H1 (cell line): ENCODE results near the gene RAD18. TPM values are rescaled to one million over a fixed set of nuclear protein-coding genes. Genes with fewer than 3 reads are reported as not detected.

Experiments
- CTCF ChIA-PET: fragments of 300-600 bp; sonication (Branson Sonifier 250); formaldehyde crosslinking; loops from one replicate; lab custom pipeline; 2021; ENCODE audit not compliant: partially characterized antibody; lab: Charles Lee
- POLR2A ChIA-PET: fragments of 300-600 bp; sonication (Branson Sonifier 250); formaldehyde crosslinking; loops from one replicate; lab custom pipeline; 2021; ENCODE audit warnings: inconsistent platforms; ENCODE audit not compliant: partially characterized antibody; lab: Charles Lee
- DNase-seq, 2 experiments: peaks; one replicate each; pipeline versions ENCODE4 v3.0.0 to v3.0.0-alpha.2; 2010 to 2022; ENCODE audit warnings: low spot score in 2 of 2, low read depth in 1 of 2, mixed read lengths in 1 of 2
- FAIRE-seq: peaks from 2 replicates; lab custom pipeline; 2011; peaks lifted over from hg19 to GRCh38; lab: Jason Lieb, UNC
- H2AFZ ChIP-seq: 2 replicates; pipeline ENCODE4 v1.8.1; 2012; ENCODE audit warnings: low read length, inconsistent platforms
- H2AK5ac ChIP-seq: 2 replicates; pipeline ENCODE4 v1.6.1; 2013; ENCODE audit warnings: low read depth, low read length
- H2BK120ac ChIP-seq: replicated peaks from 2 replicates; pipeline ENCODE3; 2013; ENCODE audit warnings: low read depth, low read length, inconsistent platforms
- H2BK12ac ChIP-seq: 2 replicates; pipeline ENCODE4 v1.6.1; 2013; ENCODE audit warnings: low read depth, low read length
- H2BK15ac ChIP-seq: 2 replicates; pipeline ENCODE4 v1.6.1; 2013; ENCODE audit warnings: low read length
- H2BK20ac ChIP-seq: 2 replicates; pipeline ENCODE4 v1.6.1; 2013; ENCODE audit warnings: low read length
- H2BK5ac ChIP-seq: 2 replicates; pipeline ENCODE4 v1.6.1; 2013; ENCODE audit warnings: low read depth, low read length
- H3K14ac ChIP-seq: 2 replicates; pipeline ENCODE4 v1.6.1; 2013; ENCODE audit warnings: inconsistent platforms; ENCODE audit not compliant: insufficient read length
- H3K18ac ChIP-seq: 2 replicates; pipeline ENCODE4 v1.6.1; 2013; ENCODE audit warnings: low read length; ENCODE audit errors: extremely low read depth
- H3K23ac ChIP-seq: 2 replicates; pipeline ENCODE4 v1.6.1; 2013; ENCODE audit warnings: inconsistent platforms; ENCODE audit not compliant: insufficient read length
- H3K23me2 ChIP-seq: 2 replicates; pipeline ENCODE4 v1.6.1; 2013; ENCODE audit warnings: low read depth, low read length
- H3K27ac ChIP-seq: 2 replicates; pipeline ENCODE4 v1.6.1; 2011; ENCODE audit warnings: low read depth, low read length, inconsistent platforms
- H3K27me3 ChIP-seq, 4 experiments: replicated peaks in 1 of 4; 1 replicate in 1 of 4; 2 replicates in 3 of 4; pipeline versions ENCODE4 v1.6.1 to v1.8.1; 2011 to 2013; ENCODE audit warnings: low read length in 3 of 4, mild to moderate bottlenecking in 3 of 4, inconsistent platforms in 2 of 4, mixed read lengths in 2 of 4, moderate library complexity in 1 of 4; ENCODE audit not compliant: control insufficient read depth in 3 of 4, insufficient read depth in 3 of 4; ENCODE audit errors: extremely low read depth in 1 of 4
- H3K36me3 ChIP-seq, 4 experiments: 2 replicates each; pipeline versions ENCODE4 v1.6.1 to v1.8.1; 2011 to 2013; ENCODE audit warnings: mild to moderate bottlenecking in 4 of 4, low read length in 3 of 4, moderate library complexity in 2 of 4, control low read depth in 1 of 4, inconsistent platforms in 1 of 4; ENCODE audit not compliant: insufficient read depth in 4 of 4, control insufficient read depth in 2 of 4
- H3K4ac ChIP-seq: replicated peaks from 2 replicates; pipeline ENCODE3; 2013; ENCODE audit warnings: low read length, low read depth, mixed read lengths, inconsistent platforms; ENCODE audit not compliant: insufficient read length
- H3K4me1 ChIP-seq, 4 experiments: replicated peaks in 1 of 4; 1 replicate in 1 of 4; 2 replicates in 3 of 4; pipeline versions ENCODE4 v1.6.1 to v1.8.1; 2011 to 2013; ENCODE audit warnings: low read length in 3 of 4, inconsistent platforms in 2 of 4, mixed read lengths in 1 of 4; ENCODE audit not compliant: insufficient read depth in 4 of 4, control insufficient read depth in 3 of 4
- H3K4me2 ChIP-seq, 2 experiments: 2 replicates each; pipeline versions ENCODE4 v1.6.1 to v1.8.1; 2011 to 2013; ENCODE audit warnings: low read depth in 2 of 2, low read length in 2 of 2, control low read depth in 1 of 2, inconsistent platforms in 1 of 2, mild to moderate bottlenecking in 1 of 2; ENCODE audit not compliant: insufficient read depth in 1 of 2
- H3K4me3 ChIP-seq, 4 experiments: fragments of 200-600, 300-600 bp in 1 of 4; sonication (generic), shearing (Covaris generic), sonication (Bioruptor Twin) in 1 of 4; 2 replicates each; pipeline versions ENCODE4 v1.5.1 to v1.8.1; 2011 to 2016; ENCODE audit warnings: low read length in 4 of 4, low read depth in 3 of 4, control low read depth in 2 of 4, inconsistent platforms in 2 of 4, mild to moderate bottlenecking in 2 of 4, mixed read lengths in 1 of 4, moderate library complexity in 1 of 4; ENCODE audit not compliant: insufficient read depth in 2 of 4; ENCODE audit errors: extremely low read depth in 1 of 4
- H3K56ac ChIP-seq: replicated peaks from 2 replicates; pipeline ENCODE3; 2013; ENCODE audit warnings: low read depth, mild to moderate bottlenecking, mixed read lengths, low read length, inconsistent platforms; ENCODE audit not compliant: insufficient read length
- H3K79me1 ChIP-seq: 2 replicates; pipeline ENCODE4 v1.6.1; 2013; ENCODE audit warnings: low read depth, low read length, control low read depth
- H3K79me2 ChIP-seq, 2 experiments: 2 replicates each; pipeline versions ENCODE4 v1.6.1 to v1.8.1; 2012 to 2013; ENCODE audit warnings: low read length in 2 of 2, mild to moderate bottlenecking in 2 of 2, inconsistent platforms in 1 of 2; ENCODE audit not compliant: insufficient read depth in 2 of 2, control insufficient read depth in 1 of 2
- H3K9ac ChIP-seq, 4 experiments: replicated peaks in 1 of 4; 1 replicate in 1 of 4; 2 replicates in 3 of 4; pipeline versions ENCODE4 v1.6.1 to v1.8.1; 2011 to 2013; ENCODE audit warnings: low read depth in 3 of 4, low read length in 3 of 4, control low read depth in 2 of 4, mild to moderate bottlenecking in 2 of 4, moderate library complexity in 2 of 4, inconsistent platforms in 1 of 4; ENCODE audit errors: extremely low read depth in 1 of 4
- H3K9me3 ChIP-seq, 2 experiments: 2 replicates each; pipeline versions ENCODE4 v1.6.1 to v1.8.1; 2012 to 2013; ENCODE audit warnings: mild to moderate bottlenecking in 2 of 2, moderate library complexity in 2 of 2, control low read depth in 1 of 2, inconsistent platforms in 1 of 2, low read depth in 1 of 2, low read length in 1 of 2, mixed read lengths in 1 of 2; ENCODE audit not compliant: insufficient read depth in 2 of 2
- H4K20me1 ChIP-seq, 2 experiments: replicated peaks in 1 of 2; 2 replicates each; pipeline versions ENCODE3 to v1.8.1; 2011 to 2013; ENCODE audit warnings: inconsistent platforms in 2 of 2, low read length in 2 of 2, mild to moderate bottlenecking in 1 of 2; ENCODE audit not compliant: insufficient read depth in 2 of 2, control insufficient read depth in 1 of 2
- H4K5ac ChIP-seq: 2 replicates; pipeline ENCODE4 v1.6.1; 2013; ENCODE audit warnings: low read length, low read depth, mixed read lengths, inconsistent platforms; ENCODE audit not compliant: insufficient read length
- H4K8ac ChIP-seq: 2 replicates; pipeline ENCODE4 v1.8.0; 2013; ENCODE audit warnings: mild to moderate bottlenecking, moderate library complexity, low read length, inconsistent platforms; ENCODE audit not compliant: insufficient read depth; ENCODE audit errors: extremely low read depth
- H4K91ac ChIP-seq: replicated peaks from 2 replicates; pipeline ENCODE3; 2013; ENCODE audit warnings: low read length, mixed read lengths, inconsistent platforms; ENCODE audit not compliant: insufficient read length
- CHD2 ChIP-seq: IDR thresholded peaks from 2 replicates; pipeline ENCODE4 v1.6.1; 2012; ENCODE audit warnings: low read length, improper control_type of control experiment
- JUND ChIP-seq: IDR thresholded peaks from 2 replicates; pipeline ENCODE4 v1.6.1; 2011; ENCODE audit warnings: mild to moderate bottlenecking, improper control_type of control experiment, low read length
- RAD21 ChIP-seq, 2 experiments: IDR thresholded peaks in 1 of 2; conservative IDR thresholded peaks in 1 of 2; 2 replicates each; pipeline ENCODE4 v1.6.1; 2011; ENCODE audit warnings: low read depth in 2 of 2, low read length in 2 of 2, improper control_type of control experiment in 1 of 2, inconsistent platforms in 1 of 2, mild to moderate bottlenecking in 1 of 2, moderate library complexity in 1 of 2
- RFX5 ChIP-seq: IDR thresholded peaks from 2 replicates; pipeline ENCODE4 v1.6.1; 2011; ENCODE audit warnings: low read depth, low read length, improper control_type of control experiment, borderline replicate concordance
- TBP ChIP-seq: IDR thresholded peaks from 2 replicates; pipeline ENCODE4 v1.6.1; 2011; ENCODE audit warnings: low read depth, low read length, improper control_type of control experiment
- WGBS, 2 experiments: shearing (Covaris generic) in 1 of 2; methylation state at CpG; one replicate each; pipeline versions ENCODE4 v1.1.6 to v1.1.7; 2013 to 2015; ENCODE audit warnings: low lambda C conversion rate in 2 of 2, mixed read lengths in 2 of 2, inconsistent platforms in 1 of 2, low coverage in 1 of 2, missing lambda C conversion rate in 1 of 2; ENCODE audit not compliant: insufficient replicate concordance in 2 of 2, insufficient coverage in 1 of 2, insufficient read length in 1 of 2; ENCODE audit errors: extremely low coverage in 1 of 2, missing lambda C conversion rate in 1 of 2; 5-methylcytosine and 5-hydroxymethylcytosine counted together
- polyA plus RNA-seq, 7 experiments: library from polyadenylated mRNA; depleted of rRNA in 3 of 7; stranded (reverse) in 5 of 7; unstranded in 2 of 7; fragments of >200 nt in 5 of 7; fragments of 200-250 nt in 2 of 7; gene quantifications; 1 replicate in 5 of 7; 2 replicates in 1 of 7; 4 replicates in 1 of 7; pipeline versions ENCODE4 v1.2.1 to v1.2.3, GENCODE V29; 2011 to 2013; ENCODE audit warnings: missing spikeins in 2 of 7, mixed read lengths in 2 of 7
- total RNA-seq: library from RNA; stranded (reverse); fragmentation: NEBNext Ultra II Directional; extraction: Animal tissue kit (Norgen Biotek cat#: 25700); gene quantifications from 2 replicates; pipeline ENCODE4 v1.2.1, GENCODE V29; 2021

RAD18 gene
- total and polyA plus RNA-seq, 2 of the 8 experiments (the other 6 are each of a cell fraction or from before 2014, with no cell fraction given): 13.0 to 23.2 TPM

DNA sequence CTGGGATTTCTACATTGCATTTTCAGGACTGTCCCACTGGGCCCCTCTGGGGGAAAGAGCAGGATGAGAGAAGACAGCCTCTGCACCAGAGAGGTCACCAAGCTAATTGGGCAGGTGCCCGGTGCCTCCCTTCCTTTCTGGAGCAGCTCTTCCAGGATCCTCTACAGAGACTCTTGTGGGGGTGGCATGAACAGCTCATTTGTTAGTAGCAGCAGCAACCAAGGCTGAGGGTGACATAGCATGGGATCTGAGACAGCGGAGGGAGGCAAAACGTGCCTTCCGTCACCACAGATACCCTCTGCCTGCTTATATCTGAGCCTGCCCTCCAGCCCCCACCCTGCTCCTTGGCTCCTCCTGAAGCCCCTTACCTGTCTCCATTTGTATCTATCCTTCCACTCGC lies 110.8 kb downstream of the RAD18 start:
- Histone ChIP-seq H4K8ac (no peak overlapping the region), H3K4me1 (no peaks in the 10 kb centered on the region), H2BK120ac (no peak overlapping the region), H3K4me3 (no peak overlapping the region), H3K23ac (no peak overlapping the region), H2BK5ac (no peak overlapping the region), H3K14ac (no peak overlapping the region), H3K9ac (no peak overlapping the region), H3K79me1 (no peaks in the 10 kb centered on the region), H4K5ac (no peak overlapping the region), H3K56ac (no peak overlapping the region), H2BK20ac (no peak overlapping the region), H3K18ac (no peak overlapping the region), H3K4me2 (no peak overlapping the region), H3K27ac (no peak overlapping the region), H2BK15ac (no peak overlapping the region), H2AFZ (no peak overlapping the region), H3K23me2 (no peaks in the 10 kb centered on the region), H2AK5ac (no peak overlapping the region), H4K20me1 (no peaks in the 10 kb centered on the region), H3K4ac (no peak overlapping the region), H3K9me3 (no peaks in the 10 kb centered on the region), H4K91ac (no peak overlapping the region), H2BK12ac (no peak overlapping the region), H3K27me3 (no peaks in the 10 kb centered on the region), H3K79me2 (no peaks in the 10 kb centered on the region)
- ChIA-PET CTCF (interaction anchor here (1.3 kb wide), 1 partner anchor 114 kb away, joined by 3 read pairs; no protein-coding TSS in a partner anchor), POLR2A (no interaction called here)
- DNase-seq (no peak), FAIRE-seq (no peak)
- 83% methylated on average over 5 of the region's 5 CpGs; no CpG with 5 or more reads in 1 of the 2 experiments for WGBS, 2 experiments
- no peak for TF ChIP-seq TBP
- no peak for TF ChIP-seq RFX5
- TF ChIP-seq RAD21 (IDR thresholded peaks at IDR 0.05 in 1 of 2, conservative IDR thresholded peaks at IDR 0.05 in 1 of 2; ENCODE audit: low read depth in 2 of 2, low read length in 2 of 2): no peak
- no peak for TF ChIP-seq CHD2
- no peak for TF ChIP-seq JUND
- TF ChIP-seq, all 59 proteins: peak for 0
- H3K36me3 ChIP-seq: no peaks in the 10 kb centered on the region
